H1 (cell line): ENCODE results near the gene SLC26A4. TPM values are rescaled to one million over a fixed set of nuclear protein-coding genes. Genes with fewer than 3 reads are reported as not detected.

Experiments
- NANOG ChIP-seq: IDR thresholded peaks from 2 replicates; pipeline ENCODE4 v1.6.1; 2011; ENCODE audit warnings: low read length, low read depth, mild to moderate bottlenecking, inconsistent platforms; ENCODE audit not compliant: insufficient read depth, poor library complexity, severe bottlenecking
- POU5F1 ChIP-seq: IDR thresholded peaks from 2 replicates; pipeline ENCODE4 v1.6.1; 2011; ENCODE audit warnings: low read depth, mild to moderate bottlenecking, low read length, moderate library complexity
- RXRA ChIP-seq: IDR thresholded peaks from 2 replicates; pipeline ENCODE4 v1.6.1; 2011; ENCODE audit warnings: low read depth, mild to moderate bottlenecking, low read length, moderate library complexity; ENCODE audit not compliant: insufficient read depth
- TAF7 ChIP-seq: optimal IDR thresholded peaks from 2 replicates; pipeline ENCODE3; 2011; ENCODE audit warnings: low read depth, mild to moderate bottlenecking, inconsistent platforms, low read length, moderate library complexity, borderline replicate concordance
- polyA plus RNA-seq, 7 experiments: library from polyadenylated mRNA; depleted of rRNA in 3 of 7; stranded (reverse) in 5 of 7; unstranded in 2 of 7; fragments of >200 nt in 5 of 7; fragments of 200-250 nt in 2 of 7; gene quantifications; 1 replicate in 5 of 7; 2 replicates in 1 of 7; 4 replicates in 1 of 7; pipeline versions ENCODE4 v1.2.1 to v1.2.3, GENCODE V29; 2011 to 2013; ENCODE audit warnings: missing spikeins in 2 of 7, mixed read lengths in 2 of 7
- total RNA-seq: library from RNA; stranded (reverse); fragmentation: NEBNext Ultra II Directional; extraction: Animal tissue kit (Norgen Biotek cat#: 25700); gene quantifications from 2 replicates; pipeline ENCODE4 v1.2.1, GENCODE V29; 2021

Gene SLC26A4
- total and polyA plus RNA-seq, 2 of the 8 experiments (the other 6 are each of a cell fraction or from before 2014, with no cell fraction given): 0.11 to 0.35 TPM

DNA sequence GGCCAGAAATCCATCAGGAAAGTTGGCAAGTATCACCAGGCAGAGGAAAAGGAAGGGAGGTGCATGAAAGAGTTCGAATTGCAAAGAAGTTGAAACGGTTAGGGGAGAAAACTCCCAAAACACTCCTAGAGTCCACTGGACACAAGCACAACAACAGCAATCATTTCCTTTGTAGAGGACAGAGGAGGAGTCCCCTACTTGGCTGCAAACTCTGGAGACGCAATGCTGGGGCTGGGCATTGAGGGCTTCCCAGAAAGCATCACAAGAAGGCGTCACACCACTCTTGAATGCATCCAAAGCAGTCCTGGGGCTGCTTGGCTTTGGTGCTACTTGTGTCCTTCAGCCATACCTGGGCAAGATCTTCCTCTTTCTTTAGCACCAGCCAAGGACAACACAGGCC, 18.1 kb upstream of the SLC26A4 start (continued):
- TF ChIP-seq POU5F1 (no peak), RXRA (no peak), TAF7 (no peak), NANOG (no peak)
